ENCODE measurements around the gene CLDN19. TPM values are rescaled to one million over a fixed set of nuclear protein-coding genes. Genes with fewer than 3 reads are reported as not detected.

CLDN19 gene
- total RNA-seq, 1 donor from 2014 or later, result 2.3 TPM

DNA sequence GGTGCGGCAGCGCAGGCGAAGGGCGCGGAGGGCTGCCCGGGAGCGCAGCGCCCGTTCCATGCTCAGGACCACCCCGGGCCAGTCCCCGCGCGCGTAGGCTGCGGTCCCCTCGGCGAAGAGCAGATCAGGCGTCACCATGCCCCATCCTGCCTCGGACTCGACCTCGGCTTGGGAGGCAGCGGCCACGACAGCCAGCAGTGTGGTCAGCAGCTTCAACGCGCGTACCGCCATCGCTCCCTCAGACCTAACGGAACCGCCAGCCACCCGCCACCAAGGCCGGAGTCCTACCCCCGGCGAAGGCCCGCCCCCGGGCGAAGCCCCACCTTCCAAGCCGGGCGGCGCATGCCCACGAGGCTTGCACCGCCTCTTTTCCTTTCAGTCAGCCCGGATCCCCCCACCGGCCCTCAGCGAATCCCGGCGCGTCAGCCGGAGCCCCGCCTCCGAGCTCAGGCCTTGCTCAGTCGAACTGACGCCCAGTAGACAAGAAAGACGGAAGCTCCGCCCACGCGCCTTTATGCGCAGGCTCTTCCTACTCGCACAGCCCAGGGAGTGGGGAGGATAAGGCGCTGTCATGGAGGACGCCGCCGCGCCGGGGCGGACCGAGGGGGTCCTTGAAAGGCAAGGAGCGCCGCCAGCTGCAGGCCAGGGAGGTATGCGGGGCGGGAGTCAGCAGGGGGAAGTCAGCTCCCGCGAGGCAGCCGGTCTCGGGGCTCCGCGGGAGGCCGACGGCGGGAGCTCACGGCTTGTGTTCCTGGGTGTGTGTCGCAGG lies 26.9 kb upstream of the CLDN19 start, which contains the start of the genes C1orf50 and P3H1:
Gene C1orf50, plus strand, starts transcription at position 509 of the 769 bp plus-strand sequence. Its CDS starts 63 bp downstream, at position 572.
Gene P3H1, minus strand, starts transcription at position 288 of the 769 bp plus-strand sequence. Its CDS starts 57 bp downstream, at position 231.
- no peaks in the 10 kb centered on the region for H3K27me3 Mint-ChIP-seq
- no peak within 1 kb of the TSS for H3K4me3 Mint-ChIP-seq

DNA sequence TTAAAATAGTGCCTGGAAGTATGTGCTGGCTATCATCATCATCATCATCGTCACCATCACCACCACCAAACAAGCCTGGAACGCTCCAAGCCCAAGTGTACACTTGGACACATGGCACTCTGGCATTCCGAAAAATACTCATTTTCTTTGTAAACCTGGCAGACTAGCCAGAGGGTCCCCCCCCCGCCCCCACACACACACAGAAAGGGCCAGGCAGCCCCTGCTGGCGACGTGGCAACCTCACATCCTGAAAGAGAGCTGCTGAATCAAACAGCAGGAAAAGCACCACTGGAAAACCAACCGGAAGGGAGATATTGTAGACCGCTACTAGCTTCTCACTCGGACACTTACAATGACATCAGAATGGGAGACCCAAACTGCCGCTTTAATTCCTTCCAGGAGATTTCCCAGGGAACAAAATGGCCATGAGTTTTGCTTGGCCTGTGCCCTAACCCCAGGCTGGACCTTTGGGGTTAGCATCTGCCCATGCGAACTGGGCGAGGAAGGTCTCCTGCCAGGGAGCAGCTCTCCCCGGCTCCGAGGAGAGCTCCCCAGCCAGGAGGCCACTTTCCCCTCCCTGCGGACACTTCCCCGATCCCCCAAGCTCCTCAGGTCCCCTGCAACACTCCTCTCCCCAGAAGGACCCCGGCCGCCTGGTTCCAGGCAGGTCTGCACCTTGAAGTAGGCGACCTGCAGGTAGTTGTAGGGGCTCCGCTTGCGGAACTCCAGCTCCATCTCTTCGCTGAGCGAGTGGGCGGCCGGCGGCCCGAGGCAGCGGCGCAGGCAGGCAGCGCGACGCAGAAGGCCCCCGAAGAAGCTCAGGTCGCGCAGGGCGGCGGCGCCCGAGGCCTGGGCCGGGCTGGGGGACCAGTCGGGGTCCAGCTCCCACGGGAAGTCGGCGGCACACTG lies 26.1 kb upstream of the CLDN19 start:
- Mint-ChIP-seq H3K36me3 (no peaks in the 10 kb centered on the region), H3K27me3 (no peaks in the 10 kb centered on the region), H3K9me3 (no peaks in the 10 kb centered on the region), H3K4me1 (ENCODE audit: unreplicated experiment) (peaks cover 16% of the 10 kb centered on the region), H3K27ac (no peak overlapping the region), H3K4me3 (no peak overlapping the region)
- TF ChIP-seq CTCF (conservative IDR thresholded peaks at IDR 0.05), result peak; percentile 78
- peak; percentile 76 for DNase-seq (ENCODE audit: extremely low spot score, unreplicated experiment)

More for the DNA sequence above, 26.9 kb upstream of the CLDN19 start, which contains the start of the genes C1orf50 and P3H1:
- peaks cover 16% of the 10 kb centered on the region for H3K4me1 Mint-ChIP-seq (ENCODE audit: unreplicated experiment)
- no peaks in the 10 kb centered on the region for H3K9me3 Mint-ChIP-seq
- H3K36me3 Mint-ChIP-seq, result no peaks in the 10 kb centered on the region
- peak; percentile 100 for DNase-seq (ENCODE audit: extremely low spot score, unreplicated experiment)
- no peak for TF ChIP-seq CTCF (conservative IDR thresholded peaks at IDR 0.05)
- peak within 1 kb of the TSS; percentile 90 for H3K27ac Mint-ChIP-seq

DNA sequence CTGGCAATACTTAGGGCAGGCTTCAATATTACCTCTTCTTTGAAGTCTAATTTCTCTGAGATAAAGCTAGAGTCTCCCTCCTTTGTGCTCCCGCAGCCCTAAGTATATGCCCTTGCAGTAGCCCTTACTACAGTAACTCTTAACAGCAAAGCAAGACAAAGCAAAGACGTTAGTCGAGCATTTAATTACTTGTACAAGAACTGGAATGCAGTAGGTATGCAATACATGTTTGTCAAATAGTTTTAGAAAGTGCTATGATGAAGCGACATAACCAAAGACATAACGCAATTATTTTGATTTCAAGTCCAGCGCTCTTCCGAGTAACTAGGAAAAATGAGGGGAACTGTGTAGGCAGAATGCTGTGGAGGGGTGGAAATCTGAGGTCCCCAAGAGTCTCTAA lies 25.2 kb upstream of the CLDN19 start:
- peaks cover 11% of the 10 kb centered on the region for H3K4me1 Mint-ChIP-seq (ENCODE audit: unreplicated experiment)
- H3K4me3 Mint-ChIP-seq, result no peak overlapping the region
- no peaks in the 10 kb centered on the region for H3K27me3 Mint-ChIP-seq
- DNase-seq (ENCODE audit: extremely low spot score, unreplicated experiment), result no peak
- no peaks in the 10 kb centered on the region for H3K36me3 Mint-ChIP-seq
- H3K27ac Mint-ChIP-seq, result no peak overlapping the region
- no peaks in the 10 kb centered on the region for H3K9me3 Mint-ChIP-seq
- TF ChIP-seq CTCF (conservative IDR thresholded peaks at IDR 0.05), result no peak

GRCh38 chr1:42762269-42762668 lies 22.2 kb upstream of the CLDN19 start:
- Mint-ChIP-seq H3K27me3 (no peaks in the 10 kb centered on the region), H3K4me3 (no peak overlapping the region), H3K36me3 (no peaks in the 10 kb centered on the region), H3K9me3 (no peaks in the 10 kb centered on the region), H3K4me1 (ENCODE audit: unreplicated experiment) (peaks cover 3% of the 10 kb centered on the region), H3K27ac (no peak overlapping the region)
- DNase-seq (ENCODE audit: extremely low spot score, unreplicated experiment), result no peak
- TF ChIP-seq CTCF (conservative IDR thresholded peaks at IDR 0.05), result no peak

DNA sequence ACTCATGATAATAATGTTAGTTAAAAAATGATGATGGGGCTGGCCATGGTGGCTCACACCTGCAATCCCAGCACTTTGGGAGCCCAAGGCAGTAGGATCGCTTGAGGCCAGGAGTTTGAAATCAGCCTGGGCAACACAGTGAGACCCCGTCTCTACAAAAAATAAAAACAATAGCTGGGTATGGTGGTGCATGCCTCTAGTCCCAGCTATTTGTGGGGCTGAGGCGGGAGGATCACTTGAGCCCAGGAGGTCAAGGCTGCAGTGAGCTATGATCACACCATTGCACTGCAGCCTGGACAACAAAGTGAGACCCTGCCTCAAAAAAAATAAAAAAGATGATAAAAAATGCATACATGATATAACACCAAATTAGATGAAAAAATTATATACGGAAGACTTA lies 21.5 kb upstream of the CLDN19 start:
- peaks cover 4% of the 10 kb centered on the region for H3K36me3 Mint-ChIP-seq
- no peaks in the 10 kb centered on the region for H3K9me3 Mint-ChIP-seq
- no peaks in the 10 kb centered on the region for H3K27me3 Mint-ChIP-seq
- no peak overlapping the region for H3K4me3 Mint-ChIP-seq
- peaks cover 7% of the 10 kb centered on the region for H3K4me1 Mint-ChIP-seq (ENCODE audit: unreplicated experiment)
- TF ChIP-seq CTCF (conservative IDR thresholded peaks at IDR 0.05), result no peak
- no peak overlapping the region for H3K27ac Mint-ChIP-seq
- DNase-seq (ENCODE audit: extremely low spot score, unreplicated experiment), result no peak
